SJCRH30 (cell line): ENCODE results near the gene DST. TPM values are rescaled to one million over a fixed set of nuclear protein-coding genes. Genes with fewer than 3 reads are reported as not detected.

ENCODE experiments used
- DNase-seq, 2 experiments: peaks; one replicate each; pipeline ENCODE4 v3.0.0-alpha.2; 2015 to 2020
- H3K27ac ChIP-seq: fragments of 250-450 bp; sonication (Bioruptor Pico); 2 replicates; pipeline ENCODE4 v1.5.1; 2020; ENCODE audit warnings: mild to moderate bottlenecking, moderate library complexity
- H3K27me3 ChIP-seq: fragments of 250-450 bp; sonication (Bioruptor Pico); 2 replicates; pipeline ENCODE4 v1.5.1; 2020; ENCODE audit warnings: mild to moderate bottlenecking, moderate library complexity
- H3K36me3 ChIP-seq: fragments of 250-450 bp; sonication (Bioruptor Pico); 2 replicates; pipeline ENCODE4 v1.5.1; 2020; ENCODE audit warnings: mild to moderate bottlenecking, moderate library complexity
- H3K4me1 ChIP-seq: fragments of 250-450 bp; sonication (Bioruptor Pico); 2 replicates; pipeline ENCODE4 v1.5.1; 2020; ENCODE audit warnings: mild to moderate bottlenecking, moderate library complexity
- H3K4me3 ChIP-seq: fragments of 250-450 bp; sonication (Bioruptor Pico); 2 replicates; pipeline ENCODE4 v1.5.1; 2020; ENCODE audit warnings: mild to moderate bottlenecking, moderate library complexity
- H3K9me3 ChIP-seq: fragments of 250-450 bp; sonication (Bioruptor Pico); replicated peaks from 2 replicates; pipeline ENCODE4 v1.5.1; 2020; ENCODE audit warnings: mild to moderate bottlenecking, moderate library complexity
- total RNA-seq: library from RNA; depleted of rRNA; stranded (reverse); fragments of >200 nt; shearing (Covaris generic); gene quantifications from 2 replicates; pipeline ENCODE4 v1.2.3, GENCODE V29; 2014

The DST gene
- total RNA-seq, 1 experiment from 2014 or later = 87.9 TPM

DNA sequence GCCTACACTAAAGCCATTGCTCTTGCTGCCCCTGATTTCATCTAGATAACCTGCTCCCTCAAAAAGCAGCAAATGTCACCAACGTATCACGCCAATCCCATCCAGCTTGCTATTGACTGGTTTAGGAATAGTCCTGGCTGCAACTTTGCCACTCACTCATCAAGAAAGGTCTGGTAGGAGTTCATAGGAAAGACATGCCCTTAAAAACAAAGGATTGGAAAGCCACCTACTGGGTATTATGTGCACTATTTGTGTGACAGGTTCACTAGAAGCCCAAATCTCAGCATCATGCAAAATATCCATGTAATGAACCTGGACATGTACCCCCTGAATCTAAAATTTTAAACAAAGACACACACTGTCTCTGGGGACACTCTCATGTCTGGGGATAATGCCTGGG lies 224.9 kb downstream of the DST start:
- H3K9me3 ChIP-seq = no peaks in the 10 kb centered on the region
- H3K4me3 ChIP-seq = no peak overlapping the region
- no peaks in the 10 kb centered on the region for H3K27me3 ChIP-seq
- no peaks in the 10 kb centered on the region for H3K36me3 ChIP-seq
- H3K4me1 ChIP-seq = no peaks in the 10 kb centered on the region
- DNase-seq = no peak
- H3K27ac ChIP-seq = no peak overlapping the region

DNA sequence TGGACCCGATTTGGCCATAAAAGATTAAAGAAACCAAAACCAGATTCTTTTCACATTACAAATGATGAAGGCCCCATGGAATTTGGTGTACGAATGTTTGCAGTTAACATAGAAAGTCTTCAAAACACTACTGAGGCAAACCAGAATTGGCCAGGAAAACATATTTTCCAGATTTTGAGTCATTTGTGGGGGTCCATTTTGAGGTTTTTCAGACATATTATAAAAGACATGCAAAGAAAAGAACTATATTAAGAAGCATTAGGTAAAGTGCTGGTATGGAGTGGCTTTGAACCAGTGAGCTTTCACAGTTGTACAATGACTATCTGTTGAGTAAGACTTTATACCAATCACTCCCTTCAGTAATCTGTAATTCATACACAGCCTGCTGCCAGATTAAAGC lies 226.4 kb downstream of the DST start:
- DNase-seq = no peak

DNA sequence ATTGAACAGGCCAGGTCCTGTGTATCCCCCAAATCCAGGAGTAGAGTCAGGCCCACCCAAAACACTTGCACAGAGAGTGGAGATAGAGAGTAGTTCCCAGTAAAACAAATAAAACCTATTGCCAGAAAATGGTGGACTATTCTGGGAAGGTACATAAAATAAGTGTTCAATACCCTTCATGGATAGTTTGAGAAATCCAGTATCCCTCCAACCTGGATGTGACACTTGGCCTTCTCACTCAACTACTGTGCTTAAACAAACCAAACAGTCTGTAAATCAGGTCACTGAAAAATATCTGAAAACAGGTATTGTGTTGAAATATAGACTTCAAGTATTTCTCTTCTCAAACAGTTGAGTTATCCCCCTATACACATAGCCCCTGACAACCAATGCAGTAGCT lies 233.7 kb downstream of the DST start:
- Histone ChIP-seq H3K4me1 (no peaks in the 10 kb centered on the region), H3K27me3 (no peaks in the 10 kb centered on the region), H3K9me3 (no peaks in the 10 kb centered on the region), H3K27ac (no peak overlapping the region), H3K4me3 (no peak overlapping the region), H3K36me3 (no peaks in the 10 kb centered on the region)
- no peak for DNase-seq

More for the DNA sequence above, 226.4 kb downstream of the DST start:
- Histone ChIP-seq H3K4me1 (no peaks in the 10 kb centered on the region), H3K4me3 (no peak overlapping the region), H3K27me3 (no peaks in the 10 kb centered on the region), H3K27ac (no peak overlapping the region), H3K9me3 (no peaks in the 10 kb centered on the region), H3K36me3 (no peaks in the 10 kb centered on the region)
